Mucosa of descending colon (tissue), 3 donors: ENCODE measurements around the gene ARL4A. TPM values are rescaled to one million over a fixed set of nuclear protein-coding genes. Genes with fewer than 3 reads are reported as not detected.
A peak's percentile ranks its signal among the peaks of the same experiment; 100 is the strongest.

ENCODE experiments used
- ATAC-seq: fragments of 200-7000 bp; cut with Tn5 transposase; one replicate; pipeline ENCODE4 v1.9.1; 2020; ENCODE audit warnings: mild to moderate bottlenecking, moderate library complexity
- DNase-seq, 3 donors: peaks; one replicate each; pipeline ENCODE4 v3.0.0-alpha.2; 2020
- H3K36me3 ChIP-seq: fragments of 200-600 bp; one replicate; pipeline ENCODE4 v1.8.0; 2021; ENCODE audit warnings: low read depth, mild to moderate bottlenecking
- H3K4me1 ChIP-seq: fragments of 200-600 bp; one replicate; pipeline ENCODE4 v1.8.0; 2021; ENCODE audit warnings: low read depth, mild to moderate bottlenecking
- H3K4me3 ChIP-seq: fragments of 200-600 bp; one replicate; pipeline ENCODE4 v1.8.0; 2021; ENCODE audit warnings: mild to moderate bottlenecking
- H3K9me3 ChIP-seq: fragments of 200-600 bp; one replicate; pipeline ENCODE4 v1.8.0; 2021; ENCODE audit warnings: mild to moderate bottlenecking
- intact Hi-C, 2 donors: fragments of 100-400 bp; cut with DNase I in 1 of 2; cut with micrococcal nuclease in 1 of 2; formaldehyde crosslinking; loops; one replicate each; pipeline versions ENCODE4 v1.11.0 to v1.11.1; 2022; cut with DNase I, micrococcal nuclease
- total RNA-seq, 3 donors: library from RNA; stranded (reverse); fragmentation: NEBNext Ultra II Directional in 2 of 3; extraction: Animal tissue kit (Norgen Biotek cat#: 25700) in 2 of 3; gene quantifications; one replicate each; pipeline versions ENCODE4 v1.2.1 to v1.2.4, GENCODE V29; 2021 to 2023
- TF ChIP-seq, protein P1 (sequence below): fragments of 200-600 bp; IDR thresholded peaks from one replicate; pipeline ENCODE4 v1.8.0; 2022; ENCODE audit warnings: antibody characterized with exemption, mild to moderate bottlenecking
- donor health status: DM: no; HTN: no; CAD: no; lungs with moderate emphysema.
- donor health status: DM: no; HTN: no; CAD: no.
- donor health status: DM: no; HTN: yes; CAD: no.

ARL4A gene
- total RNA-seq, 3 donors from 2014 or later: 55.3 to 88.3 (median 73.4) TPM

DNA sequence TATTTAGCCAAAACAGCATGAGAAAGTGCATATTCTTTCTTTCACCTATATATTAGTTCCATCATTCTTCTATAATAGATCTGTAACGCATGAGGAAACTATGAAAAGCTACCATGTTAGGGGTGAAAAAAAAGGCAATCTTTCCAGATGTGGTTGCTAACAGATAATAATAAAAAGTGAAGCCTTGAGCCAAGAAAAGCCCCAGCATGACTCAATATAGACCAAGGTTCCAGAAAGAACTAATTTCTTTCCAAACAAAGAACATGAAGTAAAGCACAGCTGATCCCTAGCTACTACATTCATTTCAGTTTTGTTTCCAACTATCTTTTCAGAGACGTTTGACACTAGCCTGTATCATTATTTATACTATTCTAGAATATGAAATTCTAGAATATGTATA is 16.4 kb downstream of the ARL4A start:
- H3K36me3 ChIP-seq: no peaks in the 10 kb centered on the region
- no peak for DNase-seq
- H3K4me1 ChIP-seq: no peaks in the 10 kb centered on the region
- ATAC-seq: no peak
- intact Hi-C loops: no loop called here
- TF ChIP-seq, protein P1, sequence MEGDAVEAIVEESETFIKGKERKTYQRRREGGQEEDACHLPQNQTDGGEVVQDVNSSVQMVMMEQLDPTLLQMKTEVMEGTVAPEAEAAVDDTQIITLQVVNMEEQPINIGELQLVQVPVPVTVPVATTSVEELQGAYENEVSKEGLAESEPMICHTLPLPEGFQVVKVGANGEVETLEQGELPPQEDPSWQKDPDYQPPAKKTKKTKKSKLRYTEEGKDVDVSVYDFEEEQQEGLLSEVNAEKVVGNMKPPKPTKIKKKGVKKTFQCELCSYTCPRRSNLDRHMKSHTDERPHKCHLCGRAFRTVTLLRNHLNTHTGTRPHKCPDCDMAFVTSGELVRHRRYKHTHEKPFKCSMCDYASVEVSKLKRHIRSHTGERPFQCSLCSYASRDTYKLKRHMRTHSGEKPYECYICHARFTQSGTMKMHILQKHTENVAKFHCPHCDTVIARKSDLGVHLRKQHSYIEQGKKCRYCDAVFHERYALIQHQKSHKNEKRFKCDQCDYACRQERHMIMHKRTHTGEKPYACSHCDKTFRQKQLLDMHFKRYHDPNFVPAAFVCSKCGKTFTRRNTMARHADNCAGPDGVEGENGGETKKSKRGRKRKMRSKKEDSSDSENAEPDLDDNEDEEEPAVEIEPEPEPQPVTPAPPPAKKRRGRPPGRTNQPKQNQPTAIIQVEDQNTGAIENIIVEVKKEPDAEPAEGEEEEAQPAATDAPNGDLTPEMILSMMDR: no peak
- H3K9me3 ChIP-seq: no peaks in the 10 kb centered on the region
- H3K4me3 ChIP-seq: no peak overlapping the region

DNA sequence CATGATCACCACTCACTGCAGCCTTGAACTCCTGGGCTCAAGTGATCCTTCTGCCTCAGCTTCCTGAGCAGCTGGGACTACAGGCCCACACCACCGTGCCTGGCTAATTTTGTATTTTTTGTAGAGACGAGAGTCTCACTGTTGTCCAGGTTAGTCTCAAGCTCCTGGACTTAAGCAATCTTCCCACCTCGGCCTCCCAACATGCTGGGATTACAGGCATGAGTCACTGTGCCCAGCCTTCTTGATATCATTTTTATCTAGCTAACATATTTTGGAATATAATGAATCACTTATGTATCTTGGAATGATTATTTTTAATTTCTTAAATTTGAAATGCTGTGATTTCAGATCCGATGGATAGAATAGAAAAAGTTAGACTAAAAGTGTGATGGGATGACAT is 18.4 kb downstream of the ARL4A start:
- no peak for DNase-seq
- Histone ChIP-seq H3K4me1 (no peaks in the 10 kb centered on the region), H3K4me3 (no peak overlapping the region), H3K9me3 (no peaks in the 10 kb centered on the region), H3K36me3 (no peaks in the 10 kb centered on the region)
- no peak for ATAC-seq
- TF ChIP-seq, protein P1: no peak
- intact Hi-C loops: no loop called here

- TF ChIP-seq, protein P1: no peak
- DNase-seq: no peak
- Histone ChIP-seq H3K4me1 (no peaks in the 10 kb centered on the region), H3K4me3 (no peak overlapping the region), H3K36me3 (no peaks in the 10 kb centered on the region), H3K9me3 (no peaks in the 10 kb centered on the region)
- peak; percentile 80 for ATAC-seq
- intact Hi-C loops: no loop called here
Measured at GRCh38 chr7:12706900-12707536, 19.6 kb downstream of the ARL4A start.

- no peak for ATAC-seq
- TF ChIP-seq, protein P1: no peak
- H3K36me3 ChIP-seq: no peaks in the 10 kb centered on the region
- no peaks in the 10 kb centered on the region for H3K9me3 ChIP-seq
- DNase-seq: no peak
- no peak overlapping the region for H3K4me3 ChIP-seq
- H3K4me1 ChIP-seq: peaks cover 3% of the 10 kb centered on the region
- intact Hi-C loops: no loop called here
Measured at GRCh38 chr7:12708314-12708713, 20.9 kb downstream of the ARL4A start.

DNA sequence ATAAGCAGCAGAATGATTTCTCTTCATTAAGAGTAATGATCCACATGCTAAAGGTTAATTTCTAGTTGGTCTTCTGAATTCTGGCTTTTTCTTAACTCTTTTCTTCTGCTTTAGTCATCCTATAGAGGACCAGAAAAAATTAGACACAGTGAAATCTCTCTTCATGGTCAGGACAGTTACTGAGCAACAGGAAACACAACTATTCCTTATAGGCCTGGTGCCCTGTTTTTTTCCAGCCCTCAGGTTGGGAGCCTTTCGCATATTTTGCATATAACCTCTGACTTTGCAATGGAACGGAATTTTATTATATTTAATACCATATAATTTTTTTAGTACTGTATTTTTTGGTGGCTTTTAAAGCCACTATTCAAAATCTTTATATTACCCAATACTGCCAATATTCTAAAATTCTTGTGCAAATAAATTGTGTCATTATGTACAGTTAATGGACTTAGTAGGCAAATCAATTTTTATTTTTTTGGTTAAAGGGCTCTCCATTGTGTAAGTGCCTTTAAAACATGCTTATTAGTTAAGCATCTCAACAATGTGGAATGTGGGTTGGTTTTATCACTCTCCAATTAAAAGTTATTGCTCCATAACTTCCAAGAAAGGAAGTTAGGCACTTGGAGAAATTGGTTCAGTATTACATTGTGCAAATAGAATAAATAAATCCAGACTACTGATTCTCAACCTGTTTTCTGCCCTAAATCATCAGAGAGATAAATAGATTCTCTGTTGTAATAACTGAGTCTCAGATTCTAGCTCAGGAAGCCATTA is 22.5 kb downstream of the ARL4A start:
- H3K4me1 ChIP-seq: peaks cover 11% of the 10 kb centered on the region
- H3K36me3 ChIP-seq: no peaks in the 10 kb centered on the region
- TF ChIP-seq, protein P1: no peak
- peak; percentile 51 for ATAC-seq
- no peaks in the 10 kb centered on the region for H3K9me3 ChIP-seq
- DNase-seq: no peak
- intact Hi-C loops: loop anchor here in 1 of 2 donors (5.0 kb wide), 1 partner anchor 92 kb away; no protein-coding TSS in a partner anchor
- H3K4me3 ChIP-seq: no peak overlapping the region
